Measurements from ENCODE around the gene MYG1.
"Not testable (repeated sequence)": the region's sequence is repeated elsewhere in the genome, so short reads cannot be mapped to it uniquely, and the experiment has no call there.

Gene MYG1

DNA sequence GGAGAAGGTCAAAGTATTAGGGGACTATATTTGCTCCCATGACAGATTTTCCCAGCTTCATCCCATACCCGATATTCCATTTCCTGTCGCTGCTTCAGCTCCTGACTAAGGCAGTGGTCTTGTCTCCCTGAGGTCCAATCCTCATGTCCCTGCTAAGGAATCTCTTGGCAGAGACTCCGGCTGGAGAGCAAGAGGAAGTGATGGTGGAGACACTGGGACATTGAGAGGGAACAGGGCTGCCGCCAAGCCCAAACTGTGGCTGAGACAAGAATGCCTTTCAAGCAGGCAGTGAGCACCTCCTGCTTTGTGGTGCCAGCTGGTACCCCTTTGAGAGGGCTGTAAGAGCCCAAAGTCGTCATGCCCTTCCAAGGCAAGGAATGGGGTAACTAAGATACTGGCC, 31.2 kb downstream of the MYG1 start:
- no peak for DNase-seq

DNA sequence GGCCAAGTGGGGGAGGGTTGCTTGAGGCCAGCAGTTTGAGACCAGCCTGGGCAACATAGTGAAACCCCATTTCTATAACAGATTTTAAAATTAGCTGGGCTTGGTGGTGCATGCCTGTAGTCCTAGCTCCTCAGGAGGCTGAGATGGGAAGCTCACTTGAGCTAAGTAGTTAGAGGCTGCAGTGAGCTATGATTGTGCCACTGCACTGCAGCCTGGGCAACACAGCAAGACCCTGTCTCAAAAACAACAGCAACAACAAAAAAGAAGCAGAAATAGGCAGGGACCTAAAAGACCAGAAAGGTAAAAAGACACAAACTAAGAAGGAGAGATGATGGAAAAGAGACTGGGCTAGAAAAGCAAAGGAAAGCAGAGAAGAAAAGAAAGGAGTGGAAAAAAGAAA, 32.8 kb downstream of the MYG1 start:
- DNase-seq = not testable (repeated sequence)

DNA sequence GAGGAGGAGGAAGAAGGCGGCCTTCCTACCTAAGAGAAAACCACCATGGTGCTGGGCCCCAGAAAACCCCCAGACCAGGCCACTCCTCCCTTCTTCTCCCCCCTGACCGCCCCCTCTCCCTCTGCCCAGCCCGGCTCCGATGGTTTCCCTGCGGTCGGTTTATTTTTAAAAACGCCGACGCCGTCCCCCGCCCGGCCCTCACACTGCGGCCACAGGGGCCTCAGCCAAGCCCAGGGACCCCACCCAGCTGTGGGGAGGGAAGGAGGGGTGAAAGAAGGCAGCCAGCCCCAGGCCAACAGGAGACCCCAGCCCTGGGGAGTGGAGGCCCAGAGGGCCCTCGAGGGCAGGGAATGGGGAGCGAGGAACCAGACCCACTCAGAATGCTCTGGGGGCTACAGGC, 33.2 kb downstream of the MYG1 start:
- DNase-seq = no peak

DNA sequence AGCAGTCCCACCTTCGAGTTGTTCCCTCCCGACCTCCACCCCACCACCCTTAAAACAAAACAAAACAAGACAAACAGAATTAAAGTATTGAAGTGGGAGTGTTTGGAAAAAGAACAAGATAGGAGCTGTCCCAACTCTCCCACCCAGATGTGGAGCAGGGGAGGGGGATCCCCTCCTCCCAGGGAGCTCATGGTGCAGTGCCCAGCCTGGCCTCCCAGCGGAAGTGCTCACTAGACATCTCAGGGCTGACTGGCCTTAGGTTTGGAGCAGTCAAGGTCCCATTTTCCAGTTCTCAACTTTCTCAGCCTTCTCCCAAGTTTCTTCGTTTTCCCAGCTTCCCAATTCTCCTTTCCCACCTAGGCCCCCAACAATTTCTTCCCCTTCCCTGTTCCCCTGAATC, 33.8 kb downstream of the MYG1 start:
- DNase-seq = no peak

DNA sequence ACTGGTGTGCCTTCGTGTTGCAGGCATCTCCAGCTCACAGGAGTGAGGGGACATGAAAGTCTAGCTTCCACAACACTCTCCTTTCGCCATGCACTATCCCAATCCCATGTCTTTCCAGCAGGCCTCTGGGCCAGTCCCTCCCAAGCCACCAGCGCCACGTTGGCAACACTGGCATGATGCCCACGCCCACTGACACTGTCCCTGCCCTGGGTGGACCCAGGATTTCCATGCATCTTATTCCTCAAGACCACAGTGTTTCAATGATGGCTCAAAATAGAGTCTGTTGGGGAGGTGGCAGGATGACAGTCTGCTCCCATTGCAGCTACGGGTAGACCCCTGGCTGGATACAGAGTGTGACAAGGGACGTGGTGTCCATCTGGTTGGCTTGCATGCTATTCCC, 34.4 kb downstream of the MYG1 start:
- DNase-seq = no peak

DNA sequence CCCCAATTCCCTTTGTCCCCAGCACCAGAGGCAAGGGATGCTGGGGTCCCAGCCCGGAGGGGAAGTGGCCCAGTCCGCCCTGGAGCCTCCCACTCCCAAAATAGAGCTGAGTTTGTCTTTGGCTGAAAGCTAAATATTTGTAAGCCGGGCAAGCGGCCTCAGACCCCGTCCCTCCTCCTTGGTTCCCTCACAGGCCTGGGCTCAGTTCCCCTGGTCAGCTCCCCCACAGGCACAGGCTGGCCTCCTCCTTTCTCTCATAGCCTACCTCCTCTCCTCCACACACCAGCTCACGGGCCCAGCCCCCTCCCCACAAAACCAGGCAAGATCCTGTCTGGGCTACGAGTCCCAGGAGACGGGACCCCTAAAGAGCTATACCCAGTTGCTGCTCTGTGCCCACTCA, 35.3 kb downstream of the MYG1 start:
- no peak for DNase-seq

DNA sequence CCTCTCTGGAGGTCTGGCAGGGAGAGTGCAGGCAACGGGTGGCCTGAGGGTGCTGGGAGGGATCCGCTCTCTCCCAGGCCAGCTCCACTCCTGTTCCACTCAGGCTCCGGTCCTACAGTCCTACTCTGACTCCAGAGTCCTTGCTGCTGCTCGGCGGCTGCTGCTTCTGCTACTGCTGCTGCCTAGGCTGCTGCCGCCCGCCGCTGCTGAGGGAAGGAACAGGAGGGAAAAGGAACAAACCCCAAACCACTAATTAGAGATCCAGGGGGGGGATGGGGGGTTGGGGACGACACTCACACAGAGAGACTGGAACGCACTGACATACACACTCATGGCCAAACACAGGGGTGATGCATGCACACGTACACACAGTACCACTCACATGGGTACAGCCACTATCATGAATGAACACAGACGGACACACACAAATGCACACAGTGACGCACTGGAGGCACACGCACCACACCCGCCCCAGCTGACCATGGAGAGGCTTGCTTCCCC, 36.7 kb downstream of the MYG1 start, which contains the start of gene SP7:
Gene SP7, minus strand, starts transcription at position 174 of the 501 bp plus-strand sequence. CDS start 708 bp downstream, outside the sequence.
- no peak for DNase-seq

DNA sequence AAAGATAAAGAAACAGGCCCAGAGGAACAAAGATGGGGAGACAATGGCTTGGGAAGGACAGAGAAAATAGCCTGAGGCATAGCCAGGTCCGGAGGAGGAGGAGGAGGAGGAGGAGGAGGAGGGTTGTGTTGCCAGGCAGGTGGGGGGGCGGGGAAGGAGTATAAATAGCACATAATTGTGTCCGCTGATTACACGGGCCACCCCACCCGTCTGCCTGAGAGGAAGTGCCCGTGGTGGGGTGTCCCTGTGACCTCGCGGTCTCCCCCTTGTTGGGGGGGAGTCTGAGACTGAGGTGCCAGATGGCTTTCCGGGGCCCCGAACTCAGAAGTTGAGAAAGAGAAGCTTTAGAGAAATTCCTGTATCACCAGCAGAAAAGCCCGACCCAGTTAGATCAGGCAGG, 38.5 kb downstream of the MYG1 start:
- DNase-seq = no peak

DNA sequence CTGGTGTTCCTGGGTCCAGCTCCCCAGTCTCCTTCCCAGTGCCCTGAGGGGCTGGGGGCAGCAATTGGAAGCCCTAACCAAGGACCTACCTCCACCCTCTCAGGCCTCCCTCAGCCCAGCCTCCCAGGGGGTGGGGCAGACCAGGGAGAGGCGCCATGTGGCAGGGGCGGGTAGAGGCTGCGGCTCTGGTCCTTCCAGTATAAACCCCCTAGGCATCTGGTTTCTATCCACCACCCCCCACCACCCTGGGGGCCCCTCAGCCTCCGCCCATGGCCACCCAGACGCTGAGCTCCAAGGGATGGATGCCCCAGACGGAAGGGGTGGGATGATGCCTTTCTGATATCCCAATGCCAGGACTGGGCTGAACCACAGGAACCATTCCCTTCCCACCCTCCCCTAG, 39.4 kb downstream of the MYG1 start:
- no peak for DNase-seq

DNA sequence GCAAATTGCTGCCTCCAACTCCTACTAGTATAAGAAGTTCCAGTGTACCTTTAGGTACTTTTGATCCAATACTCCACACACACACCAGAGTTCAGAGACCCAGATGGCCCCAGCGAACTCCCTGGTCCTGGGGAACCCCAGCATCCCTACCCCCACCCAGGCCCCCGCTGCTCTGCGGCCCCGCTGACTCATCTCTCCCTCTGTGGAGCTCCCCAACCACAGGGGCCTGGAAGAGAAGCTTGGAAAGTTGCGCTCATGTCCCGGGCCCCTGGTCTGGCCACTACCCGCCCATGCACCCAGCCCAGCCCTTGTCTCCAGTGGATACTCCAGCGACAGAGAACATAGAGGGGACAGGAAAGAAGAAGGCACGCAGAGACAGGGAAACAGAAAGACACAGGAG, 40.9 kb downstream of the MYG1 start:
- DNase-seq = no peak

DNA sequence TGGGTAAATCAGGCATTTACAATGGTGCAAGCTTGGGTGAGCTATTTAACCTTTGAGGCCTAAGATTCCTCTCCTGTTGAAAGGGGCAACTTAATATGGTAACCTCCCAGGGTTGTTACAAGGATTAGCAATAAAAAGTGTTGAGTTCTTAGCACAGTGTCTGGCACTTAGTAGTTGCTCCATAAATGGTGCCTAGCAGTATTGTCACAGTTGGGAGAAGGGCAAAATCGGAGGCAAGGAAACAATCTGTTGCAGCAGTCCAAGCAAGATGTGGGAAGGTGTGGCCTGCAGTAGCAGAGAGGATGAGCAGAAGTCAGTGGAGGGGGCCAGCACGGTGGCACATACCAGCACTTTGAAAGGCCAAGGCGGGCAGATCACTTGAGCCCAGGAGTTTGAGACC, 44.0 kb downstream of the MYG1 start:
- no peak for DNase-seq

DNA sequence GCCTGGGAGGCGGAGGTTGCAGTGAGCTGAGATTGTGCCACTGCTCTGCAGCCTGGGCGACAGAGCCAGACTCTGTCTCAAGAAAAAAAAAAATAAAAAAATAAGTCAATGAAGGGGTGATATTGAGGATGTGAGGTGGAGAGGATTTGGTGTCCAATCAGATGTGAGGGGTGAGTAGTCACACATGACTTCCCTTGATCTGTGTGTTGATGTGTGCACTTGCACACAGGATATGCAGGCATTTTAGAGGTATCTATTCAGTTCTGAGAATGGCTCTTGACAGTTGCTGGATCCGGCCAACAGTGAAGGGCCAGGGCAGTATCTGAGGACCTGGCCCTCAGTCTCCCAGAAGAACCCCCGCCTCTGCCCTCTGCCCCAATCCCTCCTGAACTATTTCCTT, 44.5 kb downstream of the MYG1 start:
- DNase-seq = no peak

DNA sequence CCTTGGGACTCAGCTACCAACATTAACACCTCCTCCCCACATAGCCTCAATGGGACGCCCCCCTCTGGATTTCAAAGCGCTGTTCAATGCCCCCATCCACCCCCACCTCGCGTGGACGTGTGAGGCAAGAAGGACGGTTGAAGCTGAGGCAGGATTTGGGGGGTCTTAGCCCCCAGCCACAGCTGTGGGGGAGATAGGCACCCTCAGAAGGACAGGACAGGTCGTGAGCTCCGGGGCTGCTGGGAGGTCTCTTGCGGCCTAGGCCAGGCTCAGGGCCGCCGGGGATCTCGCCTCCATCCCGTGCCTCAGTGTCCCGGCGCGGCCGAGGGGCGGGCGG, 45.0 kb downstream of the MYG1 start:
- DNase-seq = no peak

DNA sequence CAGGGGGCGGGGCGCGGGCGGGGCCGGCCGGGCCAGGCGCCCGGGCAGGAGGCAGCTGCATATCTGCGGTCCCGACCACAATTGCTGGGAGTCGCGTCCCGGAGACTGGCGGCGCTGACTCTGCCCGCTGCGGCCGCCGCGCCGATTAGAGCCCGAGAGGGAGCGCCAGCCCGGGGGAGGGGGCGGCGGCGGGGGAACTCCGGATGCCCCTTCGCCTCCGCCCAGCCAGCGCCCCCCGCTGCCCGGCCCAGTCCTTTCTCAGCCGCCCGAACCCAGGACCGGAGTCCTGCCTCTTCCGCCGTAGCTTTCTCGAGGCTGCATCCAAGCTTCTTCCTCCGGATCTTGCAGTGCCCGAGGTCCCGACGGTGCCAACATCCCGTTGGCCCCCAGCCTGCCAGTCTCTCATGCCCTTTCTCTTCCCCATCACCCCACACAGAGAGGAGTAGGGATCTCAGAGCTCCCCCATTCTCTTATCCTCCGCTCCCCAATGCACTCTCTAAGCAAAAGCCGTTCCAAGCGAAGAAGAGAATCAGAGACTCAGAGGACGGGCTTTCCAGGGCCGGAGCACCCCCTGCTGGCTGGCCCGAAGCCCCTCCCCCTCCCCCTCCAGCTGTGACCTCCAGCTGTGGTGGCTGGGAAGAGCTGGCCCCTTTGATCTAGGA, 45.5 kb downstream of the MYG1 start:
- DNase-seq = no peak

DNA sequence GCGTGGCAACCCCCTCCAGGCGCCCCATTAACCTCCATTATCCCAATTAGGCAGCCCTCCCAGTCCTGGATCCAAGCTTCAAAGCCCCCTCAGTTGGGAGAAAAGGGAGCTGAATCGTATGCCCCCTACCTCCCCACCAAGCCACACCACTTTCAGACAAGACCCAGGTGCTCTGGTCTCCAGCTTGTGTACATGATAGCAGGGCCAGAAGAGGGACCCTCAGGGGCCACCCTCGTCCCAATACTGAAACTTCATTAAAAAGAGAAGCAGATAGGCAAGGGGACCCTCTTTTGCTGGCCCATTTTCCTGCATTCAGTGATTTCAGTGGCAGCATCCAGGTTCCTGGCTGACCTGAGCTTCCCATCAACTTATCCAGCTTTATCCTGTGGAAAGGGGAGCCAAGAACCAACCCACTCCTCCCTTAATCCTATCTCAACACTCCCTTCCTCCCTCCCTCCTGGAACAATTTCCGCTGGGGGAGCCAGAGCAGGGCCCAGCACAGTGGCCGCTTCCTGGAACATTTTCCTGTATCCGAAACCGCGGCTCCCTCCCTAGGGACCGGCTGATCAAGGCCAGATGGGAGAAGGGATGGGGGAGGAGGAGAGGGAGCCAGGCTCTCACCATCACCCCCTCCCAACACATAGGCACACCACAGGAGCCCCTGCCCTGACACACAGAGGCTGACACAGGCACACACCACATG, 46.1 kb downstream of the MYG1 start:
- no peak for DNase-seq

DNA sequence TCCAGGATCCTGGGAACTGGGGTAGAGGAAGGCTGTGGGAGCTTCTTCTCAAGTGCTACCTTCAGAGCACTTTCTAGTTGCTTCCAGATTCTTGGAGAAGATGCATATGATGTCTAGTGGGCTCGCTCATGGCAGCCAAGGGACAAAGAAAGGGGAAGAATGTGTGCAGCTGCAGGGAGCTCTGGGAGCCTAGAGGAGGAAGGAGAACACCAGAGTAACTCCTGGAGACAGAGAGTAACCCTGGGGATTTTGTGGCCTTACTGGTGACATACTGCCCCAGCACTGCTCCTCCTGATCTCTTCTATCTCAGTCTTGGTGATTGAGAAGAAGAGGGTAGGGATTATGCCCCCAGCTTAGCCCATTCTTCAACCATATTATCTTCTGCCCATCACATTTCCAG, 47.0 kb downstream of the MYG1 start:
- no peak for DNase-seq

DNA sequence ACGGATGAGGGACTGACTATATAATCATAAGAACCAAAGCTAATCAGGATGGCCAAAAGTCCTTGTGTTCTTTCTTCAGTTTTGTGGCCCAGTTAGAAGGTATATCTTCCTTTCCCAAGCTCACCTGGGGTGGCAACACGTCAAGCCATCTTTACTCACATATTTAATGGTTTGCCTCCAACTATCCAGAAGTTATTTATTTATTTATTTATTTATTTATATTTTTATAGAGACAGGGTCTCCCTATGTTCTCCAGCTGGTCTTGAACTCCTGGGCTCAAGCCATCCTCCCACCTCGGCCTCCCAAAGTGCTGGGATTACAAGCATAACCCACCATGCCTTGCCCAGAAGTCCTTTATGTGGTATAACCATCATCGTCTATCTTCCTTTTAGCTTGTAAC, 48.4 kb downstream of the MYG1 start:
- no peak for DNase-seq

DNA sequence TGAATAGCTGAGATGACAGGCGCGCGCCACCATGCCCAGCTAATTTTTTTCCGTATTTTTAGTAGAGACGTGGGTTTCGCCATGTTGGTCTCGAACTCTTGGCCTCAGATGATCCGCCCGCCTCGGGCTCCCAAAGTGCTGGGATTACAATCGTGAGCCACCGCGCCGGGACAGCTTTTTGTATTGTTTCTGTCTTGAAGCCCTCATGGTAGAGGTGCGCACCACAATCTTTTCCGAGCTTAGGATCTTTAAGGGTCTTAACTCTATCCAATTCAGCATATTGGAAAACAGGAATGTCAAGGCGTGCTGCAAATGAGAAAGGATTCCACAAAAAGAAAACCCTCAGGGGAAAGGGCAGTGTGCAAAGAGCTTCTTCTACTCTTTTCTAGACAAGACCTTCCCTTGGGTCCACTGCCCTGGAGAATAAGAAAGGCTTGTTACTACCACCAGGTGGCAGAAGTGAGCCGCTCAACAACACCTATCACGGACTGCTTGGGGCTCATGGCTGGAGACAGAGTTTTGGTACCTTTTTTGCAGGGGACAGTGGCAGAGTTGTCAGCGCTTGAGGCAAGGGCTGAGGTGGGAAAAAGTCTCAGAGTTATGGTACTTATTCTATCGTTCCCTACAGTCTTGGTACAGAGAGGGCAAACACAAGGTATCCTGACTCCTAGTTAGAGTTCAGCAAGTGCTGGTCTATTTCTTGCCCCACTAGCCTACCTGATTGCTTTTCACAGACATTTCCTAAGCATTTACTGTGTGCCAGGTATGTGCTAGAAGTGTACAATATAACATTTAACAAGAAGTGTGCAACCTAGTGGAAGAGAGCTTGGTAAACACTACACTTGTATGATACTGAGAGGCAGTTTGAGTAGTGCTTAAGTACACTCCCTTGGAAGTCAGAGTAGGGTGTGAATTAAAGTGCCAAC, 53.1 kb downstream of the MYG1 start:
- DNase-seq = peak; percentile 48

DNA sequence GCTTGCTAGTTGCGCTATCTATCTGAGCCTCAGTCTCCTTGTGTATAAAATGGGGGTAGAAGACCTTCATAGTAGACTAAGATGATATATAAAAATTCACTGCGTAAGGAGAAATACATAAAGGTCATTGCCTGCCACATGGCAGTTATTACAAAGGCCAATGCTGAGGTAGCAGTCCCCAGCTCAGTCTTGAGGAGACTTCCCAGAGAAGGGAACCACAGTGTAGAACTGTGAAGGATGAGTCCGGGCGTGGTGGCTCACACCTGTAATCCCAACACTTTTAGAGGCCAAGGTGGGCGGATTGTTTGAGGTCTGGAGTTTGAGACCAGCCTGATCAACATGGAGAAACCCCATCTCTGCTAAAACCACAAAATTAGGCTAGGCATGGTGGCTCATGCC, 53.8 kb downstream of the MYG1 start:
- DNase-seq = no peak

DNA sequence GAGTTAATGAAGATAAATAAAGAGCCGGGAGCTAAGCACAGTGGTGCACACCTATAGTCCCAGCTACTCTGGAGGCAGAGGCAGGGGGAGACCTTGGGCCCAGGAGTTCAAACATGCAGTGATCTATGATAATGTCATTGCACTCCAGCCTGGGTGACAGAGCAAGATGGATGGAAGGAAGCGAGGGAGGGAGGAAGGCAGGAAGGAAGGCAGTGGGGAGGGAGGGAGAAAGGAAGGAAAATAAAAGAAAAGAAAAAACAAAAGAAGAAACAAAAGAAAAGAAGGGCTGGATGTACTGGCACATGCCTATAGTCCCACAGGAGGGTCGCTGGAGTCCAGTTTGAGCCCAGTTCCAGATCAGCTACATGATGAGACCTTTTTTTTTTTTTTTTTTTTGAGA, 55.6 kb downstream of the MYG1 start:
- no peak for DNase-seq

Data from SIG-M5 (cell line).